ENCODE data around the gene RNF215.

RNF215 gene

DNA sequence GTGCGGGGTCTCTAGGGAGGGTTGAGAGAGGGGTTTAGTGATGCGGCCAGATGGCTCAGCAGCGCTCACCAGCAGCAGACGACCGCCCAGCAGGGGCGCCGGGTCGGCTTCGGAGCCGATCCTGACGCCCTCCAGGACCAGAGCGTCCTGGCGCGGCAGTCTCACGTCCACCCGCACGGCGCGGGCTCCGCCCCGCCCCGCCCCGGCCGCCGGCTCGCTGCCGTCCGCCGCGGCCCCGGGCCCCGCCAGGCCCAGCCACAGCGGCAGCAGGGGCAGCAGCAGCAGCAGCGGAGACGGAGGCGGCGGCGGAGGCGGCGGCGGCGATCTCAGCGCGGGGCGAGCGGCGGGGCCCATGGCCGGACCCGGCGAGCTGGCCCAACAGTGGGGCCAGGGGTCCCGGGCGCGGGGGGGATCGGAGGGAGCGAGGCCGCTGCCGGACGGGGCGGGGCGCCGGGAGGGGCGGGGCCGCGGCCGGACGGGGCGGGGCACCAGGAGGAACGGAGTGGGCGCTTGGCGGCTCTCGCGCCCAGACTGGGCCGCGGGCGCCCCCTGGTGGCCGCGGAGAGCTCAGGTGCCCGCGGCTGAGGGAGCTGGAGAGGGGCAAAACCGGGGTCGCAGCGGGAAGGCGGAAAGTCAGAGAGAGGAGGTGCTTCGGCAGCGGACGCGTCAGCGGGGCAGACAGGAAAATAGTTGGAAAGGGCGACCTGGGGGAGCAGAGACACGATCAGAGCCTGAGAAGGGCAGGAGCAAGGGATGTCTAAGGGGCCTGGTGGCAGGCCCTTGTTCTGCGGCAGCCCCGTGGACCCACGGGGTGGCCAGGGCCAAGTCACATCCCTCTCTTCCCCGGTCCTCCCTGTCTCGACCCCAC lies at the start of gene RNF215:
Gene RNF215 (minus strand): TSS at position 452 of the 868 bp plus-strand sequence. CDS start 98 bp downstream, at position 354.
- DNase-seq (ENCODE audit: low read depth), result peak; percentile 79

DNA sequence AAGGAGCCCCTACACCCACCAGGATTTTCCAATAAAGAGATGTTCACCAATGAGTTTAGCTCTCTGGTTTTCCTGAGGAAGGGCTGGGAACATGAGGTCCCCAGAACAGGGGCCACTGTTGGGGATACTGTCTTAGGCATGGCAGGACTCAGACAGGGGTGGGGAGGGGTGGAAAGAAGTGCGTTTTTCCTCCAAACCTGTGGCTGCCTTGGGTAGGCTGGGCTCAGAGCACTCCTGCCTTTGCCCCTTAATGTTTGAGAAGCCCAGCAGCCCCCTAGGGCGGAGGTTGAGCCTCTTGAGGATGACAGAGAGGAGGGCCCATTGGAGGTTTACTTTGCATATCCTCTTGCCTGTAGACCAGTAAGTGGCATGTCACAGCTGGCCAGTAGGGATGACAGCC lies 49.0 kb upstream of the RNF215 start:
- no peak for DNase-seq (ENCODE audit: low read depth)

DNA sequence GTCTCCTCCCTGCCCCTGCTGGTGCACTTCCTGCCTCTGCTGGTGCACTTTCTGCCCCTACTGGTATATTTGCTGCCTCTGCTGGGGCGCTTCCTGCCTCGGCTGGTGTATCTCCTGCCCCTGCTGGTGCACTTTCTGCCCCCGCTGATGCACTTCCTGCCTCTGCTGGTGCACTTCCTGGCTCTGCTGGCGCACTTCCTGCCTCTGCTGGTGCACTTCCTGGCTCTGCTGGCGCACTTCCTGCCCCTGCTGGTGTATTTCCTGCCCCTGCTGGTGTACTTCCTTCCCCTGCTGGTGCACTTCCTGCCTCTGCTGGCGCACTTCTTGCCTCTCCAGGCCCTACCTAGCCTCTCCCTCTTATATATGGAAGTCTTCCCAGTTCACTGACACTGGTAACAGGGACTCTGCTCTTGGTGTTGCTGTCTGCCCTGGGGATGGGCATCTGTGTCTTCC lies 48.5 kb upstream of the RNF215 start:
- peak; percentile 60 for DNase-seq (ENCODE audit: low read depth)

DNA sequence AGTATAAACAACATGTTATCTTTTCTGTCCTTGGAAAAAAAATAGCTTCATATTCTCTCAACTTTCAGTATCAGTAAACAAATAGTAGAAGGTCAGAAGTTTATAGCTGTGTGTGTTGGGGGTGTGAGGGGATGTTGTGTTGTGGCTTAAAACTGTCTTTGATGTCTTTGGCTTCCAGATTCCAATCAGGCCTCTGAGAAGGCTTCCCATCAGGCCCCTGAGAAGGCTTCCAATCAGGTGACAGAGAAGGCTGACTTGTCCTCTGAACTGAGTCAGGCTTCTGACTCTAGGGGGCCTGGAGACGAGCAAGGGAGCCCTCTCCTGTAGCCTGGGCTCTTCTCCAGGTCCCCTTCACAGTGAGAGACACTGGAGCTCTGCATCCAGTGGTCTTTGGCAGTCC lies 47.6 kb upstream of the RNF215 start:
- DNase-seq (ENCODE audit: low read depth), result no peak

GRCh38 chr22:30433773-30434172 lies 46.6 kb upstream of the RNF215 start:
- no peak for DNase-seq (ENCODE audit: low read depth)

DNA sequence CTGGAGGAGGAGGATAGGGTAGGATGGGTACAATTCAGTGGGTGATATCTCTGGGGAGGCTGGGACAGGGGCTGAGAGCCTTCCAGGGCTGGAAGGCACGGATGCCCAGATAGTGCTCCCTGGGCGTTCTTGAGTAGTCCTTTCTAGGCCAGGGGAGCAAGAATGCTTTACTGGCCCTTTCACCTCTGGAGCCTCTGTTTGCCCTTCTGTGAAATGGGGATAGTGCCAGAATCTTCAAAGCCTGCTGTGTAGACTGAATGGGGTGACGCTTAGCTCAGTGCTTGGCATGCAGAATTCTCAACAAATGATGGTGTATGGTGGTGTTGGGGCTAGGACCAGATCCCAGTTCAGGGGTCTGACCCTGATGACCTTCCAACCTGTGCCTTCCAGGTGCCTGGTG lies 46.0 kb upstream of the RNF215 start:
- no peak for DNase-seq (ENCODE audit: low read depth)

DNA sequence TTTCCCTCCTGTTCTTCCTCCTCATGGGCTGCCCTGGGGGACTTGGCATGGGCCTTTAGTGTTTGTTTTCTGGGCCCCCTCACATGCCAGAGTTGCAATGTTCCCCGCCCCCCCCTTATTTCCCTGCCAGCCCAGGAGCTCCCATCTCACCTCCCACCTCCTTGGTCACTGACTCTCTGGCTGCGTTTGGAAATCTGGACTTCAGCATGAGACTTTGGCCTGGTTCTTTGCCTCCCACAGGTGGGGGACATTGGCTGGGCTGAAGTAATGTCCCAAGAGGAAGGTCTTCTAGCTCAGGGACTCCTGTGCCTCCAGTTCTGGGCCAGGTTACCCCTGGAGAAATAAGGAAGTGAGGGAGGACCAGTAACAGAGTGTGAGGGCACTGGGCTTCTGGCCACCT lies 45.3 kb upstream of the RNF215 start:
- no peak for DNase-seq (ENCODE audit: low read depth)

- no peak for DNase-seq (ENCODE audit: low read depth)
Measured at GRCh38 chr22:30432096-30432495, 44.9 kb upstream of the RNF215 start.

- DNase-seq (ENCODE audit: low read depth), result no peak
Measured at GRCh38 chr22:30430933-30431332, 43.7 kb upstream of the RNF215 start.

DNA sequence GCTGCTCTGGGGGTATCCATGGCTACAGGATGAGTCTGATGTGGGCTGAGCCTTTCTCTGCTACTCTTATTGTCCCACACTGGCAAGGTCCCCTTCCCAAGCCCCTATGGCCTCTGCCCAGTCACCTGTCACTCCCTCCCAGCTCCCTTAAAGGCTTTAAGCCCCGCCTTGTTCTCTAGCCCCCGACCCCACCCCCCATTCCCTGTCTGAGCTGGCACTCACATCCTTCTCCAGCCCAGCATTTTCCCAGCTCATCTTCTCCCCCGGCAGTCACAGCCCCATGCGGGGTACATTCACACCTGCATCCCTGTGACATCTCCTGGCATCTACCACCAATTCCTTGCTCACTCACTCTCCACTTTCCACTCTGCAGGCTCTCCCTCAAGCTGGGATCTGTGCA lies 42.7 kb upstream of the RNF215 start:
- no peak for DNase-seq (ENCODE audit: low read depth)

GRCh38 chr22:30427871-30428270 lies 40.7 kb upstream of the RNF215 start:
- no peak for DNase-seq (ENCODE audit: low read depth)

GRCh38 chr22:30426388-30427353 lies 39.5 kb upstream of the RNF215 start:
- DNase-seq (ENCODE audit: low read depth), result peak; percentile 82

DNA sequence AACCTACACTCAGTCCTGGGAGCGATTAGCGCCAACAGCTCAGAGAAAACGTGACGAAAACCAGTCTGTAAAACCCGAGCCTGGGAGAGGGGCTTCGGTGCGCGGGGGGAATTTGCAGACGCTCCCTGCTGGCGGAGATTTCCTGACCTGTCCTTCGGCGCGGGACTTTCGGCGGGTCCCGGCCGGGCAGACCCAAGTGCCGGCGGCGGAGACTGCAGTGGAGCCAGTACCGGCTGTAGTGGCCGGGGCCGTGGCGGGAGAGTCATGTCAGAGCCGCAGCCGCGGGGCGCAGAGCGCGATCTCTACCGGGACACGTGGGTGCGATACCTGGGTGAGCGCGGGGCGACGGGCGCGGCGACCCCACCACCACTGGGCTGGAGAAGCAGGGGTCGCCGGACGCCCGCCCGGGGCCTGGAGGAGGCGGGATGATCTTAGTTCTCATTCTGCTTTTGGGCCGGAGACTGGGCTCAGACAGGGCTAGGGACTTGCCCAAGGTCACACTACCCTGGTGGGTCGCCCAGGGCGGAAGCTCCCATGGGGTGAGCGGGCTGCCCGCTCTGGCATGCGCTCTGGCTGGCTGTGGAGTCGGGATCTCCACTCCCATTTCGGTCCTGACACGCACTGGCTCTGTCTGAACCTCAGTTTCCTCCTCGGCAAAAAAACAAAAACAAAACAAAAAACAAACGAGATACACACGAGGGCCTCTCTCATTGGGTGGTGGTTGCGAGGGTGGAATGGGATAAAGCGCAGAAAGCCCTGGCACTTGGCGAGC lies 38.6 kb upstream of the RNF215 start, which contains the start of gene MTFP1:
Gene MTFP1 (plus strand): TSS at position 153 of the 772 bp plus-strand sequence. CDS start 112 bp downstream, at position 265.
- DNase-seq (ENCODE audit: low read depth), result peak; percentile 36

DNA sequence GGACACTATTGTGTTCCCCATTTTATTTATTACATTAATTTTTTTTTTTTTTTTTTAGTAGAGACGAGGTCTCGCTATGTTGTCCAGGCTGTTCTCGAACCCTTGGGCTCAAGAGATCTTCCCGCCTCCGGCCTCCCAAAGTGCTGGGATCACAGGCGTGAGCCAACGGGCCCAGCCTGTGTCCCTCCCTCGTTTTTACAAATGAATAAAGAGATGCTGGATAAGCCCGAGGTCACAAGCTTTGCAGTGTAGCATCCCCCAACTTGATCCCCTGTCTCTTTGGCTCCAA lies 38.1 kb upstream of the RNF215 start:
- DNase-seq (ENCODE audit: low read depth), result no peak

GRCh38 chr22:30424534-30425326 lies 37.5 kb upstream of the RNF215 start:
- no peak for DNase-seq (ENCODE audit: low read depth)

DNA sequence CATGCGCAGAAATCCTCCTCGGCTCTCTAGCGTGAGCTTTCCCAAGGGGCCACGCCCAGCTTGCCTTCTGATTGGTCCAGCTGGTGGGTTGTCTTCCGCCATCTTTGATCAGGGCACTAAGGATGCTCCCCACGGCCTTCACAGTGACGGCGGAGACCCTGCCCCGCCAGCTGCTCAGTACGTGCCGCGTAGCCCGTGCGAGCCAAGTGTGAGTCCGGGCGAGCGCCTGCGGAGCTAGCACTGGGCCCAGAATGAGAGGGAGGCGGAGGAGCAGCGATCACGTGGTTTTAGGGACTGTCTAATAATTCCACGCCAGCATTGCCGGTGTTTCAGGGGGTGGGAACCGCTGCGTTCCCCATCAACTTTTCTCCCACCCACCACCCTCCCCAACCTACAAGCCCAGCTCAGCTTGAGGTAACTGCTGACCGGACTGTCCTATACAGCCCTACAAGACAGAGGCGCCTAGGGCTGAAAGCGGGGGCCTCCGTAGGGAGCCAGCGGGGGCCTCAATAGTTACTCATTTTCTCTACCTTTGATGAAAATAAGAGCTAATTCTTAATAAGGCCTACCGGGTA lies 36.8 kb upstream of the RNF215 start:
- DNase-seq (ENCODE audit: low read depth), result peak; percentile 96

- peak; percentile 70 for DNase-seq (ENCODE audit: low read depth)
Measured at GRCh38 chr22:30423301-30423958, 36.2 kb upstream of the RNF215 start.

DNA sequence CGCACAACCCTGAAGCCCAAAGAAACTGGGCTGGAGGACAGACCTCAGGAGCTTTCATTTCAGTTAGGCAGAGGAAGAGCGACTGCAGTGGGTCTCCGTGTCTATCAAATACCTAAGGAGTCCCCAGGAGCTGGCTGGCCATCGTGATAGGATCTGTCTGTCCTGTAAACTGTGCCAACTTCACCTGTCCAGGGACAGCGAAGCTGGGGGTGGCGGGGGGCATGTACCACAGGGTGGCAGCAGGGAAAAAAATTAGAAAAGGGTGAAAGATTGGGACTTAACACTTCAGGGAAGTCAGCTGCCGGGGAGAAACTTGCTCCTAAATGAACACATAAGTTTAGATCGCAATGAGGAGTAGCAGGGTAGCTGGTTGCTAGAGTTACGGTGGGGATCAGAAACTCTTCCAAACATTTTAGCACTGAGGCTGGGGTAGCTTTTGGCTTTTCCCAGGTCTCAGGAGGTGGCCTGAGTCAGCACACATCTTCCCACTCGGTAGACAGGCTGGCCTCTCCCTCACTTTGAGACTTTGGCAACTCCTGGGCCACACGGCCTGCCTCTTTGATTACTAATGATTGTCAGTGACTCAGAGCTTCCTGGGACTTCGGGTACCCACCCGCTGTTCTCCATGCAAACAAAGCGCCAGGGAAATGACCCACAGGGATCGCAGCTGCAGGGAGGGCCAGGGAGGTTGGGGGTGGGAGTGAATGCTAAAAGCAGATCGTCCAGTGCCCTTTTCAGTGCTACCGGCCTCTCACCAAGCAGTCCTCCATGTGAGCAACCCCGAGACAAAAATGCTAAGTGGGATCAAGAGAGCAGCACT lies 35.5 kb upstream of the RNF215 start:
- DNase-seq (ENCODE audit: low read depth), result peak; percentile 43
